SU-DHL-6 (cell line): ENCODE data around the gene SLC16A13.
A peak's percentile ranks its signal among the peaks of the same experiment; 100 is the strongest.

Experiments
- H2AFZ ChIP-seq: fragments of 200-600 bp; sonication (generic); 2 replicates; pipeline ENCODE4 v1.6.1; 2014; ENCODE audit warnings: low read depth, mild to moderate bottlenecking, moderate library complexity, mixed read lengths, antibody characterized with exemption, low read length; ENCODE audit not compliant: severe bottlenecking
- H3F3A ChIP-seq: fragments of 200-600 bp; shearing (Covaris generic); 2 replicates; pipeline ENCODE4 v1.6.0; 2016; ENCODE audit warnings: antibody characterized with exemption, mild to moderate bottlenecking; ENCODE audit not compliant: insufficient read depth
- H3K27ac ChIP-seq: fragments of 200-600 bp; sonication (generic); 2 replicates; pipeline ENCODE4 v1.5.1; 2016; ENCODE audit warnings: low read depth, mild to moderate bottlenecking, low read length, moderate library complexity, mixed read lengths
- H3K27me3 ChIP-seq: fragments of 200-600 bp; sonication (generic), shearing (Covaris generic); 2 replicates; pipeline ENCODE4 v1.6.0; 2014; ENCODE audit warnings: mild to moderate bottlenecking, low read length
- H3K36me3 ChIP-seq: fragments of 200-600 bp; sonication (generic); 2 replicates; pipeline ENCODE4 v1.6.1; 2014; ENCODE audit warnings: mild to moderate bottlenecking, low read length, mixed read lengths
- H3K4me2 ChIP-seq: fragments of 300-600, 200-600 bp; shearing (Covaris generic), sonication (generic); 2 replicates; pipeline ENCODE4 v1.6.0; 2014; ENCODE audit warnings: low read length, low read depth, mild to moderate bottlenecking; ENCODE audit not compliant: poor library complexity, severe bottlenecking
- H3K4me3 ChIP-seq: fragments of 200-600 bp; sonication (generic); 2 replicates; pipeline ENCODE4 v1.5.1; 2014; ENCODE audit warnings: antibody characterized with exemption, low read length, mild to moderate bottlenecking, mixed read lengths; ENCODE audit not compliant: insufficient read depth, poor library complexity, severe bottlenecking
- H3K79me2 ChIP-seq: fragments of 200-600 bp; sonication (generic); 2 replicates; pipeline ENCODE4 v1.6.1; 2014; ENCODE audit warnings: mild to moderate bottlenecking, low read length, moderate library complexity; ENCODE audit not compliant: insufficient read depth
- H3K9ac ChIP-seq: fragments of 200-600 bp; sonication (generic); 2 replicates; pipeline ENCODE4 v1.7.0; 2014; ENCODE audit warnings: mild to moderate bottlenecking, low read length
- H3K9me2 ChIP-seq: fragments of 200-600 bp; sonication (generic); replicated peaks from 2 replicates; pipeline ENCODE4 v1.6.1; 2014; ENCODE audit warnings: low read length; ENCODE audit not compliant: insufficient read depth
- H3K9me3 ChIP-seq: fragments of 200-600 bp; sonication (generic); 2 replicates; pipeline ENCODE4 v1.6.1; 2014; ENCODE audit warnings: low read length, mixed read lengths; ENCODE audit not compliant: insufficient read depth
- H4K20me1 ChIP-seq: fragments of 200-600 bp; sonication (generic); 2 replicates; pipeline ENCODE4 v1.6.1; 2014; ENCODE audit warnings: low read depth, mild to moderate bottlenecking, antibody characterized with exemption, low read length, moderate library complexity, mixed read lengths
- EZH2phosphoT487 ChIP-seq: fragments of 200-600 bp; sonication (generic), shearing (Covaris generic); conservative IDR thresholded peaks from 2 replicates; pipeline ENCODE4 v1.6.1; 2018; ENCODE audit warnings: mild to moderate bottlenecking, antibody characterized with exemption, low read length, moderate library complexity, mixed read lengths
- TF ChIP-seq, protein P1 (sequence below): fragments of 200-600 bp; sonication (generic); IDR thresholded peaks from one replicate; pipeline ENCODE4 v1.5.1; 2017; ENCODE audit warnings: antibody characterized with exemption, mild to moderate bottlenecking, low read length, moderate library complexity; ENCODE audit not compliant: insufficient read depth, poor library complexity, severe bottlenecking

Gene SLC16A13

GRCh38 chr17:7004398-7005253, 31.2 kb upstream of the SLC16A13 start:
- peaks cover 27% of the 10 kb centered on the region for H3K79me2 ChIP-seq
- TF ChIP-seq EZH2phosphoT487 = no peak
- TF ChIP-seq, protein P1, sequence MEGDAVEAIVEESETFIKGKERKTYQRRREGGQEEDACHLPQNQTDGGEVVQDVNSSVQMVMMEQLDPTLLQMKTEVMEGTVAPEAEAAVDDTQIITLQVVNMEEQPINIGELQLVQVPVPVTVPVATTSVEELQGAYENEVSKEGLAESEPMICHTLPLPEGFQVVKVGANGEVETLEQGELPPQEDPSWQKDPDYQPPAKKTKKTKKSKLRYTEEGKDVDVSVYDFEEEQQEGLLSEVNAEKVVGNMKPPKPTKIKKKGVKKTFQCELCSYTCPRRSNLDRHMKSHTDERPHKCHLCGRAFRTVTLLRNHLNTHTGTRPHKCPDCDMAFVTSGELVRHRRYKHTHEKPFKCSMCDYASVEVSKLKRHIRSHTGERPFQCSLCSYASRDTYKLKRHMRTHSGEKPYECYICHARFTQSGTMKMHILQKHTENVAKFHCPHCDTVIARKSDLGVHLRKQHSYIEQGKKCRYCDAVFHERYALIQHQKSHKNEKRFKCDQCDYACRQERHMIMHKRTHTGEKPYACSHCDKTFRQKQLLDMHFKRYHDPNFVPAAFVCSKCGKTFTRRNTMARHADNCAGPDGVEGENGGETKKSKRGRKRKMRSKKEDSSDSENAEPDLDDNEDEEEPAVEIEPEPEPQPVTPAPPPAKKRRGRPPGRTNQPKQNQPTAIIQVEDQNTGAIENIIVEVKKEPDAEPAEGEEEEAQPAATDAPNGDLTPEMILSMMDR = peak; percentile 75

DNA sequence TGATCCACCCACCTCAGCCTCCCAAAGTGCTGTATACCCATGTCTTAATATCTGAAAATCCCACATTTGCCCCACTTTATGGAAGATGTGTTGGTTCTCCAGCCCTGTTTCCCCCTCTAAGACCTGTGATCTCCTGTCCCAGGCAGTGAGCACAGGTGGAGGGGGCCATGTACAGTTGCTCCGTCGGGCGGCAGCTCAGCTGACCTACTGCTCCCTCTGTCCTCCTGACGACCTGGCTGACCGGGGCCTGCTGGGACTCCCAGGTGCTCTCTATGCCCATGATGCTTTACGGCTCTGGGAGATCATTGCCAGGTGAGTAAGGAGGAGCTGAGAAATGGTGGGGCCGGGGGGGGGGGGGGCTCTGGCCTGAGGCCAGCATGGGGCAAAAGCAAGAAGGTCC, 30.1 kb upstream of the SLC16A13 start:
- peaks cover 38% of the 10 kb centered on the region for H3K79me2 ChIP-seq
- H3F3A ChIP-seq = peaks cover 3% of the 10 kb centered on the region; the same call in 1 of the 2 replicates
- no peaks in the 10 kb centered on the region for H3K9me2 ChIP-seq
- peaks cover 3% of the 10 kb centered on the region; the same call in 1 of the 2 replicates for H4K20me1 ChIP-seq
- no peaks in the 10 kb centered on the region for H3K27me3 ChIP-seq
- no peak overlapping the region for H3K27ac ChIP-seq
- no peak overlapping the region for H3K9ac ChIP-seq
- H3K36me3 ChIP-seq = no peaks in the 10 kb centered on the region; the same call in 1 of the 2 replicates
- no peak for TF ChIP-seq EZH2phosphoT487
- TF ChIP-seq, protein P1 = no peak
- no peak overlapping the region for H2AFZ ChIP-seq
- no peak overlapping the region for H3K4me3 ChIP-seq
- H3K4me2 ChIP-seq = no peak overlapping the region
- no peaks in the 10 kb centered on the region for H3K9me3 ChIP-seq

More at GRCh38 chr17:7004398-7005253, 31.2 kb upstream of the SLC16A13 start:
- H3K27me3 ChIP-seq = no peaks in the 10 kb centered on the region
- peaks cover 3% of the 10 kb centered on the region; the same call in 1 of the 2 replicates for H4K20me1 ChIP-seq
- H3K9me2 ChIP-seq = no peaks in the 10 kb centered on the region
- no peaks in the 10 kb centered on the region for H3K9me3 ChIP-seq
- H3K4me3 ChIP-seq = no peak overlapping the region
- peaks cover 3% of the 10 kb centered on the region; the same call in 1 of the 2 replicates for H3F3A ChIP-seq
- no peak overlapping the region for H3K4me2 ChIP-seq
- no peak overlapping the region for H3K9ac ChIP-seq
- no peak overlapping the region for H3K27ac ChIP-seq
- no peaks in the 10 kb centered on the region; the same call in 1 of the 2 replicates for H3K36me3 ChIP-seq
- H2AFZ ChIP-seq = no peak overlapping the region

DNA sequence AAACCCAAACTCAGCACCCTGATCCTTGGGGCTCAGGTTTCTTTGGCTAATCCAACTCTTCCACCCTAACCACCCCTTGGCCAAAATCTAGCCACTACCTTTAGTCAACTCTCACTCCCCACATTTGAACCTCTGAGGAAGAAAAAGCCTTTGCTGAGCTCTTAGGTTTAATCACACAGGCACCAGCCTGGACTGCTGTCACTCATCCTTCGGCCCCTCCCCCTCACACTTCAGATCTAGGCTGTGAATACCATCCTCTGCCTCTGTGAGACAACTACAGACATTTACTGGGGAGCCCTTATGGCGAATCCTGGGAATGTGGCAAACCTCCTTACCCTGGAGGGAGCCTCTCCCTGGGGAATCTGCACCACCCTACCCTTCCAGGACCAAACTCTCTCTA, 28.7 kb upstream of the SLC16A13 start:
- Histone ChIP-seq H4K20me1 (peaks cover 3% of the 10 kb centered on the region; the same call in 1 of the 2 replicates), H3K79me2 (peaks cover 52% of the 10 kb centered on the region), H3K9me3 (no peaks in the 10 kb centered on the region), H3K4me2 (no peak overlapping the region), H3K9me2 (no peaks in the 10 kb centered on the region), H3K9ac (no peak overlapping the region), H2AFZ (no peak overlapping the region), H3K4me3 (no peak overlapping the region), H3F3A (peaks cover 3% of the 10 kb centered on the region; the same call in 1 of the 2 replicates), H3K36me3 (no peaks in the 10 kb centered on the region; the same call in 1 of the 2 replicates), H3K27me3 (no peaks in the 10 kb centered on the region), H3K27ac (no peak overlapping the region)
- TF ChIP-seq, protein P1 = no peak
- no peak for TF ChIP-seq EZH2phosphoT487
